BE2C (cell line): ENCODE data around the gene TCF7L2.

Source experiments
- DNase-seq: peaks from one replicate; pipeline ENCODE4 v3.0.0-alpha.2; 2020
- H3K27me3 ChIP-seq: fragments of 250-450 bp; sonication (Bioruptor Pico); 2 replicates; pipeline ENCODE4 v1.5.1; 2020; ENCODE audit warnings: mild to moderate bottlenecking
- H3K36me3 ChIP-seq: fragments of 250-450 bp; sonication (Bioruptor Pico); 2 replicates; pipeline ENCODE4 v1.5.1; 2020; ENCODE audit warnings: mild to moderate bottlenecking
- H3K4me1 ChIP-seq: fragments of 250-450 bp; sonication (Bioruptor Pico); 2 replicates; pipeline ENCODE4 v1.5.1; 2020
- H3K4me3 ChIP-seq: 2 replicates; pipeline ENCODE4 v1.5.1; 2011; ENCODE audit warnings: low read depth, low read length
- H3K9me3 ChIP-seq: fragments of 250-450 bp; sonication (Bioruptor Pico); 2 replicates; pipeline ENCODE4 v1.5.1; 2020
- CTCF ChIP-seq: IDR thresholded peaks from 2 replicates; pipeline ENCODE4 v1.5.1; 2012; ENCODE audit warnings: mild to moderate bottlenecking, low read depth, low read length

TCF7L2 gene

GRCh38 chr10:112990271-112990670 is 40.2 kb downstream of the TCF7L2 start:
- H3K4me1 ChIP-seq: peaks cover 13% of the 10 kb centered on the region

DNA sequence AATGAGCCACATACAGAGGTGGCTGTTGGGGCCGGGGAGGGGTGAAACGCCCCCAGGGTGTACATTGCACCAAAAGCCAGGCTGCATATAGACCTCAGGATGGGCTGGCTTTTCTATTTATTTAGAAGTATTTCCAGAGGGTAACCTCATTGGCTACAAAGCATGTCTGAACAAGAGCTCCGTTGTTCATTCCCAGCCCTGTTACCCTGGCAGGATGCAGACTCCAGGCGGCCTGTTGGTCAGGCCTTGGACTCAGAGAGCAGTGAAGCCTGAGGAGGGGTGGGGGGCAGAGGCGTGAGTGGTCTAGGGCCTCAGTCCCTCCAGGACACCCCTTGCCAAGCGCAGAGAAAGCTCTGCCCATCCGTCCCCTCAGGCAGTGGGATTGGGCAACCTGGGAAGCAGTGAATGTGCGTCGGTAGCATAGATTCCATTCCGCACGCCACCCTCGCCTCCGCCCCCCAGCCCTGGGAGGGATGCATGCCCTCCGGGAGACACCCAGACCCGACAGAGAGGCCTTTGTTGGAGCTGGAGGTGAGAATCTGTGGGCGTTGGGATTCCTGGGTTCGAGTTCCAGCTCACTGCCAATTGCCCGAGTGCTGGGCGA is 41.9 kb downstream of the TCF7L2 start:
- no peak for DNase-seq
- Histone ChIP-seq H3K36me3 (no peaks in the 10 kb centered on the region; the same call in 1 of the 2 replicates), H3K4me3 (no peak overlapping the region), H3K9me3 (no peaks in the 10 kb centered on the region), H3K4me1 (no peaks in the 10 kb centered on the region; the same call in 1 of the 2 replicates), H3K27me3 (no peaks in the 10 kb centered on the region)
- TF ChIP-seq CTCF: no peak

More at GRCh38 chr10:112990271-112990670, 40.2 kb downstream of the TCF7L2 start:
- no peak for DNase-seq
- H3K9me3 ChIP-seq: no peaks in the 10 kb centered on the region
- no peak overlapping the region for H3K4me3 ChIP-seq
- no peaks in the 10 kb centered on the region for H3K27me3 ChIP-seq
- H3K36me3 ChIP-seq: no peaks in the 10 kb centered on the region; the same call in 1 of the 2 replicates
- TF ChIP-seq CTCF: no peak

DNA sequence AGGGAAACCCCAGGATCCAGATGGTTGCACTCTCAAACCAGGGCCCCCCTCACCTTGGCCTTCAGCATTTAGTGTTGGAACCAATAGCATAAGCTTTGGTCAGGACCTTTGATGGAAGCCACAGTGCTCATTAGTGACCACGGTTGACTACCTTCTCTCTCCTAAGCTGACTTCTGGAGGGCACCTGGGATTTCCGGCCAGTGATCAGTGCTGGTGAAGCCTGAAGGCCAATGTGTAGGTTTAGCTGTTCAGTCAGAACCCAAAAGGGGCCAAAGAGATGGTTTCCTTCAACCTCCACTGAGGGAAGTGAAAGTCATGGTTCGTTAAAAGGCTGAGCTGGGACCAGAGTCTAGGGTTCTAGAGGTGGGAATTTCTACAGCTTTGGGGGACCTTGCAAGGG is 46.4 kb downstream of the TCF7L2 start:
- no peaks in the 10 kb centered on the region for H3K36me3 ChIP-seq

GRCh38 chr10:112999102-112999501 is 49.1 kb downstream of the TCF7L2 start:
- no peaks in the 10 kb centered on the region; the same call in 1 of the 2 replicates for H3K4me1 ChIP-seq
- TF ChIP-seq CTCF: no peak
- no peaks in the 10 kb centered on the region for H3K9me3 ChIP-seq
- H3K36me3 ChIP-seq: peaks cover 6% of the 10 kb centered on the region
- no peaks in the 10 kb centered on the region for H3K27me3 ChIP-seq
- H3K4me3 ChIP-seq: no peak overlapping the region
- DNase-seq: no peak

More for the DNA sequence above, 46.4 kb downstream of the TCF7L2 start:
- DNase-seq: no peak
- Histone ChIP-seq H3K4me3 (no peak overlapping the region), H3K4me1 (no peaks in the 10 kb centered on the region; the same call in 1 of the 2 replicates), H3K9me3 (no peaks in the 10 kb centered on the region), H3K27me3 (no peaks in the 10 kb centered on the region)
- no peak for TF ChIP-seq CTCF

- Histone ChIP-seq H3K4me1 (no peaks in the 10 kb centered on the region; the same call in 1 of the 2 replicates), H3K27me3 (no peaks in the 10 kb centered on the region), H3K4me3 (no peak overlapping the region), H3K9me3 (no peaks in the 10 kb centered on the region), H3K36me3 (peaks cover 6% of the 10 kb centered on the region)
- DNase-seq: no peak
- no peak for TF ChIP-seq CTCF
Measured at GRCh38 chr10:113000442-113000841, 50.4 kb downstream of the TCF7L2 start.

DNA sequence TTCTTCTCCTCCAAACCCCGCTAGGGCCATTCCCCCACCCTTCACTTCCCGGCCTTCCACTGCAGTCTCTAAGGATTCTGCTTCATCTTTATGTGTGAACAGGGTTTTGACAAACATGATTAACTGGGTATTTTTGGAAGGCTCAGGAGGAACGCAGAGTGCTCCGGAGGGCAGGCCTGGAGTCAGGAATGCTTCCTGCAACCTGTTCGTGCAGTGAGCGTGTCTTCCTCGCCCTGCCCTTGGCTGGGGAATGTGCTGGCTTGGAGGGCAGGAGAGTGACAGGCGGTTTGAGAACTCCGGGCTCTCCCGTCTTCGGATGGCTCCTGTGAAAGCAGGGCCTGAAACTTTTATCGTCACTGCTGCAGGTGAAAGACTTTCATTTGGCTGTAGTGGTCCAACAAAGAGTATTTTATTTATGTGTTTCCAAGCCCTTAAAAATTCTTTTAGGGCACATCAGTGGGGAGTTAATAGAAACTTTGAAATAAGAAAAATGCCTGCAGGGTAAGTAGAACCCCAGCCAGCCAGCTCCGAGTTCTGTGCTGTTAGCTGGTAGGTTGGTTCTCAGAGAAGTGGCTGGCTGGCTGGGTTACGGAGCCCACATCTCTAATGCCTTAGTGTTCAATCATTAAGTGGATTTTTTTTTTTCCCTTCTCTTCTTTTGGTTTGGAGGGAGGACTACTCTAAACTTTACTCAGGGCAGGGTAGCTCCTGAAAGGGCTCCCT is 51.0 kb downstream of the TCF7L2 start:
- Histone ChIP-seq H3K36me3 (peaks cover 6% of the 10 kb centered on the region), H3K9me3 (no peaks in the 10 kb centered on the region), H3K4me3 (no peak overlapping the region), H3K4me1 (no peaks in the 10 kb centered on the region; the same call in 1 of the 2 replicates), H3K27me3 (no peaks in the 10 kb centered on the region)
- TF ChIP-seq CTCF: no peak
- no peak for DNase-seq
